CD4-positive, alpha-beta memory T cell (primary cell): ENCODE results near the gene NUAK2. TPM values are rescaled to one million over a fixed set of nuclear protein-coding genes. Genes with fewer than 3 reads are reported as not detected.

Experiments used
- CTCF ChIA-PET: fragments of 350-600 bp; sonication (Branson Sonifier 250); formaldehyde crosslinking; loops from one replicate; lab custom pipeline; 2021; ENCODE audit warnings: inconsistent platforms; ENCODE audit not compliant: partially characterized antibody; lab: Charles Lee
- POLR2A ChIA-PET: fragments of 350-600 bp; sonication (Branson Sonifier 250); formaldehyde crosslinking; loops from one replicate; lab custom pipeline; 2021; ENCODE audit not compliant: partially characterized antibody; lab: Charles Lee
- DNase-seq, 5 donors: peaks; one replicate each; pipeline versions ENCODE4 v3.0.0 to v3.0.0-alpha.2; 2020 to 2022; ENCODE audit warnings: mixed read lengths in 1 of 5
- H3K27ac ChIP-seq: one replicate; pipeline ENCODE4 v1.7.0; 2013; ENCODE audit warnings: low read depth, low read length
- H3K27me3 ChIP-seq: 2 replicates; pipeline ENCODE4 v1.7.0; 2013; ENCODE audit warnings: mild to moderate bottlenecking, low read length, moderate library complexity; ENCODE audit not compliant: insufficient read depth
- H3K36me3 ChIP-seq: 2 replicates; pipeline ENCODE4 v1.7.0; 2013; ENCODE audit warnings: mild to moderate bottlenecking, low read length, moderate library complexity; ENCODE audit not compliant: insufficient read depth
- H3K4me1 ChIP-seq: 2 replicates; pipeline ENCODE4 v1.7.0; 2013; ENCODE audit warnings: mild to moderate bottlenecking, low read length, moderate library complexity; ENCODE audit not compliant: insufficient read depth
- H3K4me3 ChIP-seq, 2 donors: one replicate each; pipeline ENCODE4 v1.7.0; 2013; ENCODE audit warnings: low read length in 2 of 2, mild to moderate bottlenecking in 1 of 2
- H3K9me3 ChIP-seq, 2 donors: one replicate each; pipeline ENCODE4 v1.7.0; 2013; ENCODE audit warnings: low read length in 2 of 2, control low read depth in 1 of 2; ENCODE audit not compliant: control insufficient read depth in 1 of 2
- H3K27ac Mint-ChIP-seq, 7 donors: one replicate each; pipeline ENCODE4 v1.8.0; 2020 to 2021; ENCODE audit warnings: mixed read lengths in 7 of 7, mild to moderate bottlenecking in 6 of 7, inconsistent platforms in 3 of 7, moderate library complexity in 3 of 7
- H3K27me3 Mint-ChIP-seq, 2 donors: one replicate each; pipeline ENCODE4 v1.8.0; 2020 to 2021; ENCODE audit warnings: mixed read lengths in 2 of 2
- H3K36me3 Mint-ChIP-seq, 2 donors: one replicate each; pipeline ENCODE4 v1.8.0; 2020 to 2021; ENCODE audit warnings: mixed read lengths in 2 of 2, inconsistent platforms in 1 of 2, mild to moderate bottlenecking in 1 of 2
- H3K4me1 Mint-ChIP-seq, 4 donors: one replicate each; pipeline ENCODE4 v1.8.0; 2020 to 2021; ENCODE audit warnings: mixed read lengths in 4 of 4, mild to moderate bottlenecking in 1 of 4
- H3K4me3 Mint-ChIP-seq, 8 donors: one replicate each; pipeline ENCODE4 v1.8.0; 2020 to 2021; ENCODE audit warnings: mixed read lengths in 8 of 8, mild to moderate bottlenecking in 7 of 8, moderate library complexity in 6 of 8, inconsistent platforms in 3 of 8
- H3K9me3 Mint-ChIP-seq, 8 donors: one replicate each; pipeline ENCODE4 v1.8.0; 2020 to 2021; ENCODE audit warnings: mixed read lengths in 8 of 8, mild to moderate bottlenecking in 5 of 8, inconsistent platforms in 3 of 8, moderate library complexity in 1 of 8
- intact Hi-C: fragments of 100-400 bp; cut with micrococcal nuclease; formaldehyde crosslinking; loops from one replicate; pipeline ENCODE4 v1.15.1; 2023
- polyA plus RNA-seq, 2 donors: library from polyadenylated mRNA; unstranded; fragments of 300-500 nt; fragmentation: Illumina TruSeq; gene quantifications; one replicate each; pipeline ENCODE4 v1.2.3, GENCODE V29; 2021
- total RNA-seq, 2 experiments: library from RNA; stranded (reverse); gene quantifications; one replicate each; pipeline ENCODE4 v1.2.3, GENCODE V29; 2021

Gene NUAK2
- total and polyA plus RNA-seq, 4 experiments from 2014 or later = 8.5 to 35.7 (median 32.7) TPM

GRCh38 chr1:205271745-205272144 lies 49.8 kb downstream of the NUAK2 start:
- Mint-ChIP-seq H3K4me1 (peaks cover 13 to 33% (median 24%) of the 10 kb centered on the region in 4 donors), H3K27ac (no peak overlapping the region), H3K36me3 (no peaks in the 10 kb centered on the region), H3K9me3 (no peaks in the 10 kb centered on the region), H3K27me3 (no peaks in the 10 kb centered on the region), H3K4me3 (no peak overlapping the region)
- Histone ChIP-seq H3K9me3 (no peaks in the 10 kb centered on the region), H3K4me3 (no peak overlapping the region), H3K27me3 (no peaks in the 10 kb centered on the region), H3K27ac (no peak overlapping the region), H3K36me3 (no peaks in the 10 kb centered on the region), H3K4me1 (peaks cover 37% of the 10 kb centered on the region)
- CTCF ChIA-PET = interaction anchor here (0.6 to 24.1 kb wide), 15 partner anchors 8 to 252 kb away, joined by 3 to 1429 read pairs (median 8); partner anchors contain the start of genes NUAK2 and TMCC2
- POLR2A ChIA-PET = interaction anchor here (8.3 to 23.5 kb wide), 2 partner anchors 15 to 49 kb away, joined by 279 to 1030 read pairs; partner anchors contain the start of gene NUAK2
- intact Hi-C loops = loop anchor here (2.0 kb wide), 1 partner anchor 25 kb away; no protein-coding TSS in a partner anchor
- no peak for DNase-seq

GRCh38 chr1:205271277-205271676 lies 50.3 kb downstream of the NUAK2 start:
- no peak overlapping the region for H3K4me3 Mint-ChIP-seq
- DNase-seq = no peak
- Histone ChIP-seq H3K27ac (no peak overlapping the region), H3K4me3 (no peak overlapping the region), H3K9me3 (no peaks in the 10 kb centered on the region), H3K36me3 (no peaks in the 10 kb centered on the region), H3K27me3 (no peaks in the 10 kb centered on the region), H3K4me1 (peaks cover 33% of the 10 kb centered on the region)
- peaks cover 13 to 29% (median 22%) of the 10 kb centered on the region in 4 donors for H3K4me1 Mint-ChIP-seq
- no peaks in the 10 kb centered on the region for H3K27me3 Mint-ChIP-seq
- ChIA-PET CTCF (interaction anchor here (1.3 to 24.1 kb wide), 9 partner anchors 9 to 253 kb away, joined by 4 to 1429 read pairs (median 20); partner anchors contain the start of gene NUAK2), POLR2A (interaction anchor here (8.3 to 23.5 kb wide), 2 partner anchors 16 to 49 kb away, joined by 279 to 1030 read pairs; partner anchors contain the start of gene NUAK2)
- no peaks in the 10 kb centered on the region for H3K9me3 Mint-ChIP-seq
- no peaks in the 10 kb centered on the region for H3K36me3 Mint-ChIP-seq
- intact Hi-C loops = no loop called here
- no peak overlapping the region for H3K27ac Mint-ChIP-seq

- no peaks in the 10 kb centered on the region for H3K9me3 ChIP-seq
- no peaks in the 10 kb centered on the region for H3K27me3 ChIP-seq
- CTCF ChIA-PET = interaction anchor here (0.7 to 24.1 kb wide), 11 partner anchors 9 to 253 kb away, joined by 3 to 1429 read pairs (median 12); partner anchors contain the start of gene NUAK2
- POLR2A ChIA-PET = interaction anchor here (8.3 to 23.5 kb wide), 2 partner anchors 16 to 49 kb away, joined by 279 to 1030 read pairs; partner anchors contain the start of gene NUAK2
- H3K4me1 Mint-ChIP-seq = peaks cover 13 to 26% (median 21%) of the 10 kb centered on the region in 4 donors
- H3K27ac ChIP-seq = no peak overlapping the region
- no peaks in the 10 kb centered on the region for H3K36me3 ChIP-seq
- H3K4me3 ChIP-seq = no peak overlapping the region
- H3K27me3 Mint-ChIP-seq = no peaks in the 10 kb centered on the region
- H3K4me3 Mint-ChIP-seq = no peak overlapping the region
- no peaks in the 10 kb centered on the region for H3K36me3 Mint-ChIP-seq
- no peak for DNase-seq
- H3K27ac Mint-ChIP-seq = peak overlapping the region in 1 of 7 donors; percentile 24
- no peaks in the 10 kb centered on the region for H3K9me3 Mint-ChIP-seq
- intact Hi-C loops = no loop called here
- peaks cover 28% of the 10 kb centered on the region for H3K4me1 ChIP-seq
Observed at GRCh38 chr1:205270764-205271163, 50.8 kb downstream of the NUAK2 start.

DNA sequence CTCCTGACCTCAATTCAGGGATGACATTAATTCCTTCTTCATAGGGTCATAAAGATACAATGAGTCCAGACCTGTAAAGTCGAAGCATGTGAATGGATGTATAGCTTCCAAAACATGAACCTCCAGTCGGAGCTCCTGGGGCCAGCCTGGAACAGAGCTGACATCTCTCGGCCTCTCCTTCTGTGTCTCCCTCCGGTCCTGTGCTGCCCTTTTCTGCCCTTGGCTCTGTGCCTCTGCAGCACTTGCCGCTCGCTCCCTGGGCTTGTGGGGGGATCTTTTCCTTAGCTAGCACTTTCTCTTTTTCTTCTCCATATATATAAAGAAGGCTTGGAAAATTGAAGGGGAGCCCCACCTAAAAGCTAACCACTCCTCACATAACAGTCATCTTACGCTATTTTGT lies 51.3 kb downstream of the NUAK2 start:
- no peaks in the 10 kb centered on the region for H3K27me3 Mint-ChIP-seq
- intact Hi-C loops = no loop called here
- peaks cover 23% of the 10 kb centered on the region for H3K4me1 ChIP-seq
- ChIA-PET POLR2A (interaction anchor here (8.3 to 23.5 kb wide), 2 partner anchors 17 to 50 kb away, joined by 279 to 1030 read pairs; partner anchors contain the start of gene NUAK2), CTCF (interaction anchor here (0.7 to 24.1 kb wide), 11 partner anchors 10 to 254 kb away, joined by 3 to 1429 read pairs (median 12); partner anchors contain the start of gene NUAK2)
- peaks cover 9 to 21% (median 16%) of the 10 kb centered on the region in 4 donors for H3K4me1 Mint-ChIP-seq
- H3K27me3 ChIP-seq = no peaks in the 10 kb centered on the region
- H3K4me3 Mint-ChIP-seq = no peak overlapping the region
- no peak overlapping the region for H3K27ac ChIP-seq
- H3K9me3 ChIP-seq = no peaks in the 10 kb centered on the region
- H3K36me3 ChIP-seq = no peaks in the 10 kb centered on the region
- H3K27ac Mint-ChIP-seq = peak overlapping the region in 2 of 7 donors; percentile 72 to 79
- H3K4me3 ChIP-seq = no peak overlapping the region
- no peaks in the 10 kb centered on the region for H3K36me3 Mint-ChIP-seq
- no peak for DNase-seq
- no peaks in the 10 kb centered on the region for H3K9me3 Mint-ChIP-seq

GRCh38 chr1:205269711-205270110 lies 51.8 kb downstream of the NUAK2 start:
- intact Hi-C loops = no loop called here
- DNase-seq = no peak
- Histone ChIP-seq H3K36me3 (no peaks in the 10 kb centered on the region), H3K4me3 (no peak overlapping the region), H3K4me1 (peaks cover 17% of the 10 kb centered on the region), H3K27ac (no peak overlapping the region), H3K9me3 (no peaks in the 10 kb centered on the region), H3K27me3 (no peaks in the 10 kb centered on the region)
- ChIA-PET CTCF (interaction anchor here (1.3 to 24.1 kb wide), 6 partner anchors 17 to 216 kb away, joined by 3 to 1429 read pairs (median 50); partner anchors contain the start of gene NUAK2), POLR2A (interaction anchor here (8.3 to 23.5 kb wide), 2 partner anchors 17 to 51 kb away, joined by 279 to 1030 read pairs; partner anchors contain the start of gene NUAK2)
- Mint-ChIP-seq H3K4me3 (no peak overlapping the region), H3K27ac (no peak overlapping the region), H3K36me3 (no peaks in the 10 kb centered on the region), H3K27me3 (no peaks in the 10 kb centered on the region), H3K4me1 (peaks cover 6 to 15% (median 11%) of the 10 kb centered on the region in 4 donors), H3K9me3 (no peaks in the 10 kb centered on the region)

DNA sequence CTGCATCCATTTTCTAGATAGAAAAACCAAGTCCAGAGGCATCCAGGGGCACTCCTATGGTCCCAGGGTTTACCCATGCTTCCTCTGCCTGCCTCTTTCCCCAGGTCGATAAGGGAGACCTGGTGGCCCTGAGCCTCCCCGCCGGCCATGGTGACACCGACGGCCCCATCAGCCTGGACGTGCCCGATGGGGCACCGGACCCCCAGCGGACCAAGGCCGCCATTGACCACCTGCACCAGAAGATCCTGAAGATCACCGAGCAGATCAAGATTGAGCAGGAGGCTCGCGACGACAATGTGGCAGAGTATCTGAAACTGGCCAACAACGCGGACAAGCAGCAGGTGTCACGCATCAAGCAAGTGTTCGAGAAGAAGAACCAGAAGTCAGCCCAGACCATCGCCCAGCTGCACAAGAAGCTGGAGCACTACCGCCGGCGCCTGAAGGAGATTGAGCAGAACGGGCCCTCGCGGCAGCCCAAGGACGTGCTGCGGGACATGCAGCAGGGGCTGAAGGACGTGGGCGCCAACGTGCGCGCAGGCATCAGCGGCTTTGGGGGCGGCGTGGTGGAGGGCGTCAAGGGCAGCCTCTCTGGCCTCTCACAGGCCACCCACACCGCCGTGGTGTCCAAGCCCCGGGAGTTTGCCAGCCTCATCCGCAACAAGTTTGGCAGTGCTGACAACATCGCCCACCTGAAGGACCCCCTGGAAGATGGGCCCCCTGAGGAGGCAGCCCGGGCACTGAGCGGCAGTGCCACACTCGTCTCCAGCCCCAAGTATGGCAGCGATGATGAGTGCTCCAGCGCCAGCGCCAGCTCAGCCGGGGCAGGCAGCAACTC lies 52.5 kb downstream of the NUAK2 start:
- intact Hi-C loops = no loop called here

More for the DNA sequence above, 52.5 kb downstream of the NUAK2 start:
- Histone ChIP-seq H3K9me3 (no peaks in the 10 kb centered on the region), H3K4me1 (peaks cover 11% of the 10 kb centered on the region), H3K27me3 (no peaks in the 10 kb centered on the region), H3K36me3 (no peaks in the 10 kb centered on the region), H3K27ac (no peak overlapping the region), H3K4me3 (no peak overlapping the region)
- Mint-ChIP-seq H3K36me3 (no peaks in the 10 kb centered on the region), H3K9me3 (no peaks in the 10 kb centered on the region), H3K27ac (no peak overlapping the region), H3K27me3 (no peaks in the 10 kb centered on the region), H3K4me3 (no peak overlapping the region), H3K4me1 (peaks cover 6 to 9% (median 7%) of the 10 kb centered on the region in 4 donors)
- DNase-seq = no peak
- ChIA-PET POLR2A (interaction anchor here (23.5 kb wide), 1 partner anchor 51 kb away, joined by 1030 read pairs; the partner anchor contains the start of gene NUAK2), CTCF (interaction anchor here (1.3 to 24.1 kb wide), 4 partner anchors 18 to 67 kb away, joined by 3 to 1429 read pairs (median 124); partner anchors contain the start of gene NUAK2)
